Erythroblast (primary cell): ENCODE results near the gene STRN.

Experiments used
- DNase-seq, 2 experiments: peaks; one replicate each; lab custom pipeline; 2025; lab: John Stamatoyannopoulos, UW
- GATA1 ChIP-seq: IDR thresholded peaks from 2 replicates; pipeline ENCODE4 v1.6.1; 2011; ENCODE audit warnings: low read depth, mild to moderate bottlenecking, control low read depth, low read length, moderate library complexity
- POLR2A ChIP-seq: IDR thresholded peaks from 2 replicates; pipeline ENCODE4 v1.6.1; 2011; ENCODE audit warnings: mild to moderate bottlenecking, low read length

STRN gene

DNA sequence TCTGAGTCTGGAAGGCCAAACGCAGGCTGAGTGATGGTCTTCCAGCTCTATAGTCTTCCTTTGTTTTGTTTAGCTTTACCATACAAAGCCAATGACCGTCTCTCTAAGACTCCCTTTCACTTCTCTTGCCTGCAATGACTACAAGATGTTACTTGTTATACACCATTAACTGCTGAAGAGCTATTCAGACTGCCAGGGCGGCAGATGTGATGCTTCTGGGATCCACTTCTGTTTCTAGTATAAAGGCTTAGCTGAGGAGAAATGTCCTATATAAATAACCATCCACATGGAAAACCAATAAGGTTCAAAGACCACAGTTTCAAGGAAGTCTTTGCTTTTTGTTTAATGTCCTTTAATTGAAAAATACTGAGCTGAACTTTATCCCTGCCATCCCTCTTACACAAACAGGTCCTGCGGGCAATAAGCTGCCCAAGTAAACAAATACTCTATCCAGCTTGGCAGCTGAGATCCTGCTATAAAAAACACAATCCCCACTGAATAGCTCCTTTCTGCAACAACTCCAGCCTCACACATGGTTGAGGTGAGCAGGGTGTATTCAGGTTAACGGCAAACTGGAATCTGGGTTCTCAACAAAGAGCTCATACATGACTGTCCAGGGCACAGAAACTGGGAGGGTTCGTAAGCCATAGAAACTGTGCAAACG is 145.3 kb downstream of the STRN start:
- TF ChIP-seq POLR2A (no peak), GATA1 (no peak)
- DNase-seq = no peak

DNA sequence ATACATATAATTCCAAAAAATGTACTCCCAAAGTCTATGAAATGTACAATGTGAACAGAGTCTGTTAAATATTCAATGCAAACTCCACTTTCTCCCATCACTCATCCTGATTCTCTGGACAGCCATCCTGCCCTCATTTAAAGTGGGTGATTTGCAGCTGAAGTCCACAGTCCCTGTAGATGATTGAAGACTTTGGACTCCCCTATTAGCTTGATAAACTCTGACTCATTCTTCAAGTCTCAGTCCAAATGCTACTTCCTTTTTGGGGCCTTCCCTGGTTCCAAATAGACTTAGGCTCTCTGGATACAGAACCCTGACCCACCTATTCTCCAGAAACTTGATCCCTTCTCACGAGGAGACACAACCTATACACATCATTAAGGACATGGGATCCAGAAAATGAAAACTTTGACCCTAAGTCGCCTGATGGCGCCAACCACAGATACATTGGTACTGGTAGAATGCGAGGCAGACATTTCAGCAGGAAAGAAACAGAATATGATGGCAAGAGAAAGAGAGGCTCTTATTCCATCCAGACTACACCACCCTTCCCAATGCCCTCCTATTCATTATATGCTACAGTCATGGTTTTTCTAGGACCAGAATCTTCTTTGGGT is 147.1 kb downstream of the STRN start:
- DNase-seq = peak in 1 of 2 experiments; percentile 5
- no peak for TF ChIP-seq POLR2A
- no peak for TF ChIP-seq GATA1

DNA sequence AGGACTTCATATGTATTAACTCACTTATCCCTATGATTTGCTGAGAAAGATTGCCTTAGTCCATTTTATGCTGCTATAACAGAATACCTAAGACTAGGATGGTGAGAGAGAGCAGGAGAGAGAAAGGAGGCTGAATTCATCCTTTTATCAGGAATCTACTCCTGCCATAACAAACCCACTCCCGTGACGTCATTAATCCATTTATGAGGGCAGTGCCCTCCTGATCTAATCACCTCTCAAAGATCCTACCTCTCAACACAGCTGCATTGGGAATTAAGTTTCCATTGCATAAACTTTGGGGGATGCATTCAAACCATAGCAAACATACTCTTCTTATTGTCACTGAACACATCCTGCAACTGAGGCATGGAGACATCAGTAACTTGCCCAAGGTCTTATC is 147.8 kb downstream of the STRN start:
- no peak for DNase-seq
- TF ChIP-seq GATA1 = no peak
- no peak for TF ChIP-seq POLR2A

- peak; percentile 9 for DNase-seq
- no peak for TF ChIP-seq GATA1
- no peak for TF ChIP-seq POLR2A
These were observed 154.1 kb downstream of the STRN start for GRCh38 chr2:36812196-36812595.

- TF ChIP-seq GATA1 (no peak), POLR2A (no peak)
- no peak for DNase-seq
These were observed 155.3 kb downstream of the STRN start for GRCh38 chr2:36811071-36811470.

- TF ChIP-seq GATA1 (no peak), POLR2A (no peak)
- no peak for DNase-seq
These were observed 157.3 kb downstream of the STRN start for GRCh38 chr2:36809069-36809445.

GRCh38 chr2:36808386-36809068 is 157.8 kb downstream of the STRN start:
- TF ChIP-seq GATA1 (no peak), POLR2A (no peak)

GRCh38 chr2:36807223-36807886 is 159.0 kb downstream of the STRN start:
- no peak for TF ChIP-seq POLR2A
- no peak for TF ChIP-seq GATA1
- DNase-seq = no peak

More at GRCh38 chr2:36808386-36809068, 157.8 kb downstream of the STRN start:
- DNase-seq = no peak

- TF ChIP-seq GATA1 (no peak), POLR2A (no peak)
These were observed 160.6 kb downstream of the STRN start for GRCh38 chr2:36805635-36806224.

DNA sequence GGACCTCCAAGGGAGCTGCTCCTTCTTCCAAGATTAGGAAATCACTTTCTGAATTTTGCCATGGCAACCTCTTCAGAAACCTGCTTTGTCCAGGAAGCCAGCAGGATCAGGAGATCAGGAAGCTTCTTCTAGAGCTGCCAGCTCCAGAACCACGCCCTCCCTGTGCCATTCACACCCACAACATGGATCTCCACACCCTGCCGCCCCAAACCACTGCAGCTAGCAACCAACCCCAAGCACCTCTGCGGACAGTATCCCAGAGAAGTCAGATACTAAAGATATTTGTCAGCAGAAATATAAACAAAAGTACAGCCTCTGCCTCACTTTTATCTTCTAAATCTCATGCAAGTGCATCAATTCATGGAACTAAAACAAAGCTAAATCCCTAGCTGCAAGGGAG is 163.4 kb downstream of the STRN start:
- TF ChIP-seq POLR2A (no peak), GATA1 (no peak)
- DNase-seq = no peak

More at GRCh38 chr2:36805635-36806224, 160.6 kb downstream of the STRN start:
- DNase-seq = no peak

DNA sequence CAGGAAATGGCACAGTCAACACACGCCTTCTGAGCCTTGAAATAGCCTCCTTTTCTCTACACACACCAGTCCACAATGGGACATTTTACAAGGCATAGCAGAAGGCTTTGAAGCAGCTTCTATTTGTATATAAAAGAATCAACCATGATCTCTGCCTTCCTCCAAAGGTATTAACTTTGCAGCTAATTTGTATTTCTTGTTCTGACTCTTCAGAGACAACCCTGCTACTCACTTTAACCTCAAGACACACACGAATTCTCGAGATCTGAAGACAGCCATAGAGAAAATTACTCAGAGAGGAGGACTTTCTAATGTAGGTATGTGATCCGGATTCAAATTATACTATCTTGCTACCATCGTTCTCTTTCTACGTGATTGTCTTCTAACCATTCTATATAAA is 165.2 kb downstream of the STRN start:
- no peak for DNase-seq
- TF ChIP-seq GATA1 (no peak), POLR2A (no peak)

DNA sequence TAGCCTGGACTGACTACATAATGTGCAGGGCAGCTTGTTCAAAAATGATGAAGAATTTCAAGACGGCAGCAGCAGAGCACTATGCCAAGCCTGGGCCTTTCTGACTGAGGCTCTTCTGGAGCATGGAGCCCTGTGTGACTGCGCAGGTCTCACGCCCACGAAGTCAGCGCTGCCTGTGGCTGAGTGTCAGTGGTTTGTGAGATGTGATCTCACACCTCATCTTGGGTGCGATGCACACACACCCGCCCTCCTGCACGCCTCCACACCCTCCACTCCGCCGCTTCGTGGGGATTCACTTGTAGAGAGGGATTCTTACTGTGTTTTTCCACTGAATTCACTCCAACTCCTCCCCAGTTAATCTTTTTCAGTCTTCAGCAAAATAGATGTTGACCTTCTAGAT is 166.0 kb downstream of the STRN start:
- no peak for DNase-seq

GRCh38 chr2:36798724-36799123 is 167.6 kb downstream of the STRN start:
- no peak for DNase-seq
- TF ChIP-seq GATA1 (no peak), POLR2A (no peak)

More for the DNA sequence above, 166.0 kb downstream of the STRN start:
- TF ChIP-seq POLR2A (no peak), GATA1 (no peak)
